Lower leg skin (tissue), 4 donors: ENCODE data around the gene COL25A1. TPM values are rescaled to one million over a fixed set of nuclear protein-coding genes. Genes with fewer than 3 reads are reported as not detected.
"Not testable (repeated sequence)": the region's sequence is repeated elsewhere in the genome, so short reads cannot be mapped to it uniquely, and the experiment has no call there.

Experiments used
- DNase-seq, 2 donors: peaks; one replicate each; pipeline ENCODE4 v3.0.0-alpha.2; 2019; ENCODE audit warnings: low spot score in 2 of 2
- H3K4me3 ChIP-seq: fragments of 200-600 bp; sonication (generic); 2 replicates; pipeline ENCODE4 v1.5.1; 2017; ENCODE audit warnings: mild to moderate bottlenecking, low read depth; ENCODE audit not compliant: poor library complexity, severe bottlenecking
- POLR2A ChIP-seq, 2 donors: fragments of 450-650 bp; IDR thresholded peaks; one replicate each; pipeline ENCODE4 v1.6.1; 2016 to 2017; ENCODE audit warnings: antibody characterized with exemption in 2 of 2, mild to moderate bottlenecking in 1 of 2, moderate library complexity in 1 of 2
- WGBS, 2 donors: methylation state at CpG; one replicate each; pipeline ENCODE4 v1.1.5; 2018; 5-methylcytosine and 5-hydroxymethylcytosine counted together
- intact Hi-C: fragments of 100-400 bp; cut with DNase I; formaldehyde crosslinking; loops from one replicate; pipeline ENCODE4 v1.15.0; 2023; ENCODE audit warnings: low total_unique reads
- total RNA-seq, 4 donors: library from RNA; depleted of rRNA; stranded (reverse); fragments of >200 nt; gene quantifications; one replicate each; pipeline ENCODE4 v1.1.0, GENCODE V29; 2016
- TF ChIP-seq, protein P1 (sequence below), 3 donors: fragments of 450-650 bp; IDR thresholded peaks; one replicate each; pipeline ENCODE4 v1.5.1; 2016; ENCODE audit warnings: antibody characterized with exemption in 3 of 3, mild to moderate bottlenecking in 3 of 3, moderate library complexity in 2 of 3

The COL25A1 gene
- total RNA-seq, 4 donors from 2014 or later: 0.42 to 2.4 (median 1.5) TPM

DNA sequence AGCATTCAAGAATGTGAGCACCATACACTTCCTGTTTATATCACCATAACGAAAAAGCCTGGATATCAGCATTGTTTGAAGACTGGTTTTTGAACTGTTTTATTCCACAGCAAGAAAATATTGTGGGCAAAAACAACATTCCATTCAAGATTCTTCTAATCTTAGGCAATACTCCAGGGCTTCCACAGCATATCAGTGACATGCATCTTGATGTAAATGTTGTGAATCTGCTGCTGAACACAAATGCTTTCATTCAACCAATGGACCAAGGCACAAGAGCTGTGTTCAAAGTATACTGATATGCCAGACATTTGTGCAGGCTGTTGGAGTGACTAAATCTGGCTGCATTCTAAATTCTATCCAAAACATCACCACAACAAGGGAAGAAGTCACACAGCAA is 279.5 kb downstream of the COL25A1 start:
- intact Hi-C loops: no loop called here
- DNase-seq: no peak
- whole genome bisulfite sequencing, 2 donors: 48 to 63% methylated on average over 1 of the region's 1 CpG
- H3K4me3 ChIP-seq: no peak overlapping the region
- TF ChIP-seq, protein P1, sequence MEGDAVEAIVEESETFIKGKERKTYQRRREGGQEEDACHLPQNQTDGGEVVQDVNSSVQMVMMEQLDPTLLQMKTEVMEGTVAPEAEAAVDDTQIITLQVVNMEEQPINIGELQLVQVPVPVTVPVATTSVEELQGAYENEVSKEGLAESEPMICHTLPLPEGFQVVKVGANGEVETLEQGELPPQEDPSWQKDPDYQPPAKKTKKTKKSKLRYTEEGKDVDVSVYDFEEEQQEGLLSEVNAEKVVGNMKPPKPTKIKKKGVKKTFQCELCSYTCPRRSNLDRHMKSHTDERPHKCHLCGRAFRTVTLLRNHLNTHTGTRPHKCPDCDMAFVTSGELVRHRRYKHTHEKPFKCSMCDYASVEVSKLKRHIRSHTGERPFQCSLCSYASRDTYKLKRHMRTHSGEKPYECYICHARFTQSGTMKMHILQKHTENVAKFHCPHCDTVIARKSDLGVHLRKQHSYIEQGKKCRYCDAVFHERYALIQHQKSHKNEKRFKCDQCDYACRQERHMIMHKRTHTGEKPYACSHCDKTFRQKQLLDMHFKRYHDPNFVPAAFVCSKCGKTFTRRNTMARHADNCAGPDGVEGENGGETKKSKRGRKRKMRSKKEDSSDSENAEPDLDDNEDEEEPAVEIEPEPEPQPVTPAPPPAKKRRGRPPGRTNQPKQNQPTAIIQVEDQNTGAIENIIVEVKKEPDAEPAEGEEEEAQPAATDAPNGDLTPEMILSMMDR (IDR thresholded peaks at IDR 0.05): no peak
- no peak for TF ChIP-seq POLR2A (IDR thresholded peaks at IDR 0.05)

DNA sequence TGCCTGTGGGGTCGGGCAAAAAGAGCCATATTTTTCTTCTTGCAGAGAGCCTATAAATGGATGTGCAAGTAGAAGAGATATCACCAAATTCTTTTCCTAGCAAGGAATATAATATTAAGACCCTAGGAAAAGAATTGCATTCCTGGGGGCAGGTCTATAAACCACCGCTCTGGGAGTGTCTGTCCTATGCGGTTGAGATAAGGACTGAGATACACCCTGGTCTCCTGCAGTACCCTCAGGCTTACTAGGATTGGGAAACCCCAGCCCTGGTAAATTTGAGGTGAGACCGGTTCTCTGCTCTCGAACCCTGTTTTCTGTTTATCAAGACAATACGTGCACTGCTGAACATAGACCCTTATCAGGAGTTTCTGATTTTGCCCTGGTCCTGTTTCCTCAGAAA is 280.8 kb downstream of the COL25A1 start:
- DNase-seq, intact Hi-C loops, H3K4me3 ChIP-seq: not testable (repeated sequence)
- 95 to 97% methylated on average over 6 of the region's 6 CpGs for WGBS, 2 donors

DNA sequence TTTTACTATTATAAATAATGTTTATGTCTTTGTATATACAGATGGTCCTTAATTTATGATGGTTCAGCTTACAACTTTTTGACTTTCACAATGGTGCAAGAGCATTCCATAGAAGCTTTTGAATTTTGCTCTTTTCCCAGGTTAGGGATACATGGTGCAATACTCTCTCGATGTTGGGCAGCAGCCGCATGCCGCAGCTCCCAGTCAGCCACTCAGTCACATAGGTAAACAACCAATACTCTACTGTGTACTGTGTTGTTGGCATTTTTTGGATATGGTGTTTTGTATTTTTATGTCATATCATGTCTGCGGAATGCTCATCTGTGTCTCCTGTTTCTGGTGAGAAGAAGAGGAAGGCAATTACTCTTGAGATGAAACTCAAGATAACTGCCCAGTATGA is 281.6 kb downstream of the COL25A1 start:
- intact Hi-C loops: no loop called here
- no peak overlapping the region for H3K4me3 ChIP-seq
- 97 to 98% methylated on average over 4 of the region's 4 CpGs for WGBS, 2 donors
- TF ChIP-seq, protein P1 (IDR thresholded peaks at IDR 0.05): no peak
- TF ChIP-seq POLR2A (IDR thresholded peaks at IDR 0.05): no peak
- DNase-seq: no peak

DNA sequence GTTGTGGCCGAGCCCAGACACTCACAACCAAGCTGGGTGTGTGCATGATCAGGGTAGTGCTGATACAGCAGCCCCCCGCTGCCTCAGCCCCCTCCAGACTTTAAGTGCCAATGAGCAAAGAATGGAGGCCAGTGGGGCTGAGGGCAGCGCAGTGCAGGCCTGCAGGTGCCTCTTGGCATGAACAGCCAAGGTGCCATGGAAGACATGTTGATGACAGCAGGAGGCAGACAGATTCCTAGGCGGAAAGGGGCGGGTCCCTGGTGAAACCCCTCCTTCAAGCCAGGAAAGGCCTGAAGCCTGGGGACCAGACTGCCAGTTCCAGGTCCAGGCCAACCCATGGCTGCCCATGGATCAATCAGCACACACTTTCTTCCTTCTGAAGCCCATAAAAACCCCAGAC is 286.3 kb downstream of the COL25A1 start:
- WGBS, 2 donors: 93 to 96% methylated on average over 5 of the region's 5 CpGs
- TF ChIP-seq, protein P1 (IDR thresholded peaks at IDR 0.05): no peak
- no peak for TF ChIP-seq POLR2A (IDR thresholded peaks at IDR 0.05)
- peak in 1 of 2 donors; percentile 78 for DNase-seq
- no peak overlapping the region for H3K4me3 ChIP-seq
- intact Hi-C loops: no loop called here

DNA sequence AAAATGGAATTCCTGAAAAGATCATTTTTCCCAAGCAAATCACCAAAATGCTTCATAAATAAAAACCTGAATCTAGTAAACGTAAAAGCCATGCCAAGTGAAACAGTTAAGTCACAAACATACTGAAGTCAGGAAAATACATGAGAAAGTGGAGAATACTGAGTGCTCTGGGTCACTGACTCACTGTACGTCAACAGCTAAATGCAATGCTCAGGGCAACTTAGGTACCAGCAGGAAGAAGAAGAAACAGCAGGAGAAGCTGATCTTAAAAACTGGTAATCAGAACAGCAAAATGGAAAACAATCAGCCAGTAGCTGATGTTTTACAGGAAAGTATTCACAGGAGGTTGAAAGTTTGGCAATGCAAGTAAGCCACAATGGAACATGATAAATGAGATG is 287.0 kb downstream of the COL25A1 start:
- intact Hi-C loops: no loop called here
- H3K4me3 ChIP-seq: no peak overlapping the region
- TF ChIP-seq, protein P1 (IDR thresholded peaks at IDR 0.05): no peak
- no peak for TF ChIP-seq POLR2A (IDR thresholded peaks at IDR 0.05)
- 67 to 68% methylated on average over 2 of the region's 2 CpGs for WGBS, 2 donors
- no peak for DNase-seq

DNA sequence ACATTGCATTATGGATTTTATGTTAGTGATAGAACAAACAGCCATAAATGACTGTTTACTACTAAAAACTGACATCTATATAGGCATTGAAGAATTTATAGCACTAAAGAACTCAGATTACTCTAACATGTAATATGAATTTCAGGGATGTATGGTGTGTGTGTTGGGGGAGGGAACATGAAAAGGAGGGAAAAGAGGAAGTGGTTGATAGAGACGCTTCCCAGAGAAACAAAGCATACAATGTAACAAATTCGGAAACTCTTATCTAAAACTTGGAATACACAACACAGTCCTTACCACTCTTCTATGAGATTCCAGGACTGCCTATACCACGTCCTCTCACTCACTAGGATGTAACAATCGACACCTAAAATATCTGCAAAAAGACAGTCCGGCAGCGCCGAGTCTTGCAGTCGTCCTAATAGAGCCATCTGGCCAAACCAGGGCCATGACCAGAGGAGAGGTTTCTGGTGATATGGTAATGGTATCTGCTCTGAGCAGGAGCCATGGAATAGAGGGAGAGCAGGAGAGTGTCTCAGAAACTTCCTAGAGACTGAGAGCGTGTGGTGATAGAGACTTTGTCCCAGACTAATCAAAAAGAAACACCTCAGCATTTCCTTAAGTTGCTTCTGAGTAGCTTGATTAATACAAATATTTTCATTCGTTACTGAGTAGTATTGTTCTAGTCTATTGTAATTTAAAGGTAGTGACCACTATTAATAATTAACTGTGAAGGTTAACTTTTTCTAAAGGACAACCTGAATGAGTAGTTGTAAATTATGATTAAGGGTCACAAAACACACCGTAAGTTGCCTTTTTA is 287.7 kb downstream of the COL25A1 start:
- WGBS, 2 donors: 91 to 96% methylated on average over 11 of the region's 11 CpGs
- no peak for DNase-seq
- TF ChIP-seq, protein P1 (IDR thresholded peaks at IDR 0.05): no peak
- no peak for TF ChIP-seq POLR2A (IDR thresholded peaks at IDR 0.05)
- intact Hi-C loops: no loop called here
- no peak overlapping the region for H3K4me3 ChIP-seq
